ENCODE data around the gene LPAR2. TPM values are rescaled to one million over a fixed set of nuclear protein-coding genes. Genes with fewer than 3 reads are reported as not detected.
A peak's percentile ranks its signal among the peaks of the same experiment; 100 is the strongest.
"Not testable (repeated sequence)": the region's sequence is repeated elsewhere in the genome, so short reads cannot be mapped to it uniquely, and the experiment has no call there.

Gene LPAR2
- total RNA-seq (2014; rRNA removed; shearing (Covaris generic)) = 5.6 and 6.3 TPM in 2 replicates

DNA sequence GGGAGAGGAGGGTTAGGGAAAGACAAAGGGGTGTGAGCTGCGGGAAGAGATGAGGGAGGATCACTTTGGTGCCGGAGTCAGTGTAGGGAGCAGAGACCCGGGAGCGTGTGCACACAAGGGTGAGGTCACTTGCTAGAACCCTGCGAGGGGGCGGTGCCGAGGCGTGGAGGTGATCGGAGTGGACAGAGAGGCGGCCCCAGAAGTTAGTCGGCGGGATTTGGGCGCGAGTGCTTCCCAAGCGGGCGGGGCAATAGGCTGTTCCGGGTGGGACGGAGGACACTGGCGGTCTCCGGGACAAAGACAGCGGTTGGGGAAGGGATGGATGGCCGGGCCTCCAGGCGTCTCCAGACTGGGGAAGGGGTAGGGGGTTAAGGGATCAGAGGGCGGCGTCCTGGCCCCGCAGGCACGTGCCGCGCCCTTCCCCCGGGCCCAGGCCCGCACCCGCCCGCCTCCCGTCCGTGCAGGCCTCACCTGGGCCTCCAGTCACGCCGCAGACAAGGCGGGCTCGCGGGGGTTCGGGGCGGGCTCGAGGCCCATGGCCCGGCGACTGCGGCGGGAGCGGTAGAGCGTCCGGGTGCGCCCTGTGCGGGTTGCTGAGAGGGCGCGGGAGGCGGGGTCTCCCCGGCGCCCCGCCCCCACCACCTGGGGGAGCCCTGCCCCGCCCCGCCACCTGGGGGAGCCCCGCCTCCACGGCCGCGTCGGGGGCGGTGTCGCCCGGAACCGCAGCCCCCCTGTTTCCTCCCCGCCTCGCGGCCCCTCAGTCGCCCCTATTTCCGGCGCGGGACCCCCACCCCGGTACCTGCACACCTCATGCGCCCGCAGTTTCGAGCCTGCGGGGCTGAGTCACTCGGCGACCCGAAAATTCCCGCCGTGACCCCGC, at the start of gene LPAR2:
Gene LPAR2 (minus strand): TSS at position 600 of the 880 bp plus-strand sequence. CDS start 945 bp downstream, outside the sequence.
- in situ Hi-C loops (cut with HindIII; ENCODE audit: low sequenced_read_pairs) = no loop called here
- DNase-seq (ENCODE audit: low spot score) = no peak

DNA sequence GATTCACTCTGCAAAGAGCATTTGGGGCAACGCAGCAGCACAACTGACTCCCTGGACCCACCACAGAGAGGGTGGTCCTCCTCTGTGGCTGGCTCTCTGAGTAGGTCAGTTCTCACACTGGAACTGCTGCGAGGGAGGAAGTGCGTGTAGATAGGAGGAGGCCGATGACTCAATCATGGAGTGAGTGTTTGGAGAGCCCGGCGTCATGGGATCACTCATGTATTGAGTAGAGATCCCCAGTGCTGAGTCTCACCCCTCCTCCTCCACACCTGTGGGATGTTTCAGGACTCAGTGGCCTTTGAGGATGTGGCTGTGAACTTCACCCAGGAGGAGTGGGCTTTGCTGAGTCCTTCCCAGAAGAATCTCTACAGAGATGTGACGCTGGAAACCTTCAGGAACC, 49.6 kb upstream of the LPAR2 start:
- in situ Hi-C loops (cut with HindIII; ENCODE audit: low sequenced_read_pairs) = no loop called here
- DNase-seq (ENCODE audit: low spot score) = no peak

DNA sequence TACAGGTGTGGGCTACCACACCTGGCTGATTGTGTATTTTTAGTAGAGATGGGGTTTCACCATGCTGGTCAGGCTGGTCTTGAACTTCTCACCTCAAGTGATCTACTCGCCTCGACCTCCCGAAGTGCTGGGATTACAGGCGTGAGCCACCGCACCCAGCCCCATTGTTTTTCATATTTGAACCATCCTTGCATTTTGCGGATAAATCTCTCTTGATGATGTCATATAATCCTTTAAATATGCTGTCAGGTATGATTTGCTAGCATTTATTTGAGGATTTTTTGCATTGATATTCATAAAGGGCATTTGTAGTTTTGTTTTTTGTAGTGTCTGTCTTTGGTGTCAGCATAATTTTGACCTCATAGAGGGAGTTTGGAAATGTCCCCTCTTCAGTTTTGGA, 46.3 kb upstream of the LPAR2 start:
- DNase-seq (ENCODE audit: low spot score) = no peak
- in situ Hi-C loops (cut with HindIII; ENCODE audit: low sequenced_read_pairs) = no loop called here

DNA sequence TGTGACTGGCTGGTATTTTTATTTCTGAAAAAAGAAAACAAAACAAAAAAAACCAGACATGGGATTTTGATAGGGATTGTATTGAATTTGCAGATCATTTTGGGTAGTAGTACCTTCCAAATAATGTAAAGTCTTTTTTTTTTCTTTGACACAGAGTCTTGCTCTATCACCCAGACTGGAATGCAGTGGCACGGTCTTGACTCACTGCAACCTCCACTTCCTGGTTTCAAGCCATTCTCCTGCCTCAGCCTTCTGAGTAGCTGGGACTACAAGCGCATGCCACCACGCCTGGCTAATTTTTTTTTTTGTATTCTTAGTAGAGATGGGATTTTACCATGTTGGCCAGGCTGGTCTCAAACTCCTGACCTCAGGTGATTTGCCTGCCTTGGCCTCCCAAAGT, 44.8 kb upstream of the LPAR2 start:
- in situ Hi-C loops (cut with HindIII; ENCODE audit: low sequenced_read_pairs) = no loop called here
- DNase-seq (ENCODE audit: low spot score) = no peak

DNA sequence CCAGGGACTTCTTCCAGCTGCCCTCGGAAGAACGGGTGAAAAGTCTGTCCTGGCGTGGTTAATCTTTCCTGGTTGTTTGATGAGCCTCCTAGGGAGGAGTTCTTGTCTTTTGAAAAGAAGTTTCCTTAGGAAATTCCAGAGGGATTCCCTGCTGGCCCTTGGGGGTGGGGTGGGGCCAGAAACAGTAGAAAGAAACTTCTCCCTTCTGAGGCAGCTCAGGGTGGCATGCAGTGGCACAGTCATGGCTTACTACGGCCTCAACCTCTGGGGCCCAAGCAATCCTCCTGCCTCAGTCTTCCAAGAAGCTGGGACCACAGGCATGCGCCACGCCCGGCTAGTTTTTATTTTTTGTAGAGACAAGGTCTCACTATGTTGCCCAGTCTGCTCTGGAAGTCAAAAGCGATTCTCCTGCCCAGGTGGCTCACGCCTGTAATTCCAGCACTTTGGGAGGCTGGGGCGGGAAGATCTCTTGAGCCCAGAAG, 42.1 kb upstream of the LPAR2 start:
- in situ Hi-C loops (cut with HindIII; ENCODE audit: low sequenced_read_pairs) = no loop called here
- no peak for DNase-seq (ENCODE audit: low spot score)

DNA sequence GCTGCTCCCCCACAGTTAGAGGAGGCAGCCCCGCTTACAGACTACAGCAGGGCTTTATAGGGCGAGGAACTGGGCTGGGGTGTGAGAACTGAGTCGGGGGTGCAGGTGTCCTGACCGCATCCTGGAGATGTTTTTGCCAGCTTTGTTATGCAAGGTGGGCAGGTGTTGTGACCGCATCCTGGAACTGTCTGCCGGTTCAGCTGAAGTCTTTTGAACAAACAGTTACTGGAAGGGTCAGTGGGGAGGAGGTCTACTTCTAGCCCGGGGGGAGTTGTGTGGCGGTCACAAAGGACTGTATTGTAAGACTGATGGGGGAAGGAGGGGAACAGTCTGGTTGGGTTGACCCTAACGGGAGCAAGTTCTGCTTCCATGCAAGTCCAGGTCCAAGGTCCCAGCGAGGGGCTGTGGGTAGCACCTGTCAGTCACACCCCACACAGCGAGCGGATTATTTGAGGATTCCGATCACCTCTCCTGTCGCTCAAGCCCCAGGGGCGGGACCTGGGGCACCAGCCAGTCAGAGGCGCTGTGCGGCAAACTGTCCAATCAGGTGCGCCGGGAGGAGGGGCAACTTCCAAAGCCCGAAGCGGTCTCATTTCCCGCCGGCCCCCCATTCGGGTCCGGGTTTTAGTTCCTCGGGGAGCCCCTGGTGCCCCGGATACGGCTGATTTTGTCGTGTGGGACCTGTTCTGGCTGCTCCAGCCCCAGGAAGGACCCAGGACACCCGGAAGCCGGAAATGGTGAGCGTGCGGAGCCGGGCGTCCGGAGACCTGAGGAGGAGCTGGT, 40.4 kb upstream of the LPAR2 start, which contains the start of gene ZNF101:
Gene ZNF101 (plus strand): TSS at position 610 of the 783 bp plus-strand sequence. CDS start 125 bp downstream, at position 735.
- DNase-seq (ENCODE audit: low spot score) = peak; percentile 97
- in situ Hi-C loops (cut with HindIII; ENCODE audit: low sequenced_read_pairs) = no loop called here

DNA sequence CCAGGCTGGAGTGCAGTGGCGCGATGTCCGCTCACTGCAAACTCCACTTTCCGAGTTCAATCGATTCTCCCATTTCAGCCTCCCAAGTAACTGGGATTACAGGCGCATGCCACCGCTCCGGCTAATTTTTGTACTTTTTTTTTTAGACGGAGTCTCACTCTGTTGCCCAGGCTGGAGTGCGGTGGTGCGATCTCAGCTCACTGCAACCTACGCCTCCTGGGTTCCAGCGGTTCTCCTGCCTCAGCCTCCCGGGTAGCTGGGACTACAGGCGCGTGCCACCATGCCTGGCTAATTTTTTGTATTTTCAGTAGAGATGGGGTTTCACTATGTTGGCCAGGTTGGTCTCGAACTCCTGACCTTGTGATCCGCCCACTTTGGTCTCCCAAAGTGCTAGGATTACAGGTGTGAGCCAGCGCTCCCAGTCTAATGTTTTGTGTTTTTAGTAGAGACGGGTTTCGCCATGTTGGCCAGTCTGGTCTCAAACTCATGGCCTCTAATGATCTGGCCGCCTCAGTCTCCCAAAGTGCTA, 37.5 kb upstream of the LPAR2 start:
- DNase-seq (ENCODE audit: low spot score); in situ Hi-C loops (cut with HindIII; ENCODE audit: low sequenced_read_pairs): not testable (repeated sequence)

DNA sequence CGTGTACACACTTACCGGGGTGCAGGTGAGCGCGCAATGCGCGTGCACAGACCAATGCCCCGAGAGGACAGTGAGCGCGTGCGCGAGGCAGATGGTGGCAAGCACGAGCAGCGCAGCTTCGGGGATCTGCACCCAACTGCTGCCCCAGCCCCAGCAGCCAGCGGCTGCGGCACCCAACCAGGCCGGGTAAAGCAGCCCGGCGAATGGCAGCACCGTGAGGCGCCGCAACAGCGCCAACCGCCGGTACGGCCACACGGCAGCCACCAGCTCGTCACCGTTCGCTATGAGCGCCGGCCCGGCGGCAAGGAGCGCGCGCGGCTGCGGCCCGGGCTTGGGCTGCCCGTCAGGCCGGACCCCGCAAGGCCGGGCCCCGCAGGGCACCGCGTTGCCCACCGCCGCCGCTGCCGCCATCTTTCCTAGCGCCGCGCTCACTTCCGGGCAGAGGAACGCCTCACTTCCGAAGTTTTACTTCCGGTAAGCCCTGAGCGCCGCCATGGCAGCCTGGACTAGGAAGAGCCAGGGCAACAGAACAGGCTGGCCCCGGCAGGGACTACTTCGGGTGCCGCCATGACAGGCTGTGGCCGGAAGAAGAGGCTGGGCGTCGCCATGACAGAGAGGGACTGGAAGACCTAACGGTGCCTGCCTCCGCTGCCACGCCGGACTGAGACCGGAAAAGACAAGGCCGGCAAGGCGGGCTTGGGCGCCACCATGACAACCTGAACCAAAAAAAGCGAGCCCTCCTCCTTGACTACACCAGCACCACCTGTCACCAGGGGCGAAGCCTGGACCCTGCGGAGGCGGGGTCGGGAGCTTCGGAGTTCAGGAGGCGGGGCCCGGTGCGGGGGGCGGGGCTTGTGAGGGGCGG, 35.5 kb upstream of the LPAR2 start, which contains the start of gene ATP13A1:
Gene ATP13A1 (minus strand): TSS at position 421 of the 865 bp plus-strand sequence. CDS start 10 bp downstream, at position 411.
- in situ Hi-C loops (cut with HindIII; ENCODE audit: low sequenced_read_pairs) = no loop called here

DNA sequence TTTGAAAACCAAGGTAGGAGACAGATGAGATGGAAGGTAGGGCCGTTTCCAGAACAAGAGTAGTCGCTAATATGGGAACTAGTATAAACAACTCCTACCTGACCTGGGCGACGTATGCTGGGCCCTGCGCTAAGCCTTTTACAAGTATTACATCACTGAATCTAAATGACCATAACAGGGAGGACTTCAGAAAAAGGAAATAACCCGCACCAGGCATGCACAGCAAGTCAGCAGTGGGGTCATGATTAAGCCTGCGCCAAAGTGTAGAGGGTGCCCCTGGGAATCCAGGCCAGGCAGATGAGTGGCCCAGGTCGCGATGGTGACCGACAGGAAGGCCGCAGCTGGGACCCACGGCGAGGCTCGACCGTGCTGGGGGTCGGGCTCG, 34.8 kb upstream of the LPAR2 start:
- in situ Hi-C loops (cut with HindIII; ENCODE audit: low sequenced_read_pairs) = no loop called here
- no peak for DNase-seq (ENCODE audit: low spot score)

More for the DNA sequence above, 35.5 kb upstream of the LPAR2 start, which contains the start of gene ATP13A1:
- DNase-seq (ENCODE audit: low spot score) = peak; percentile 99

DNA sequence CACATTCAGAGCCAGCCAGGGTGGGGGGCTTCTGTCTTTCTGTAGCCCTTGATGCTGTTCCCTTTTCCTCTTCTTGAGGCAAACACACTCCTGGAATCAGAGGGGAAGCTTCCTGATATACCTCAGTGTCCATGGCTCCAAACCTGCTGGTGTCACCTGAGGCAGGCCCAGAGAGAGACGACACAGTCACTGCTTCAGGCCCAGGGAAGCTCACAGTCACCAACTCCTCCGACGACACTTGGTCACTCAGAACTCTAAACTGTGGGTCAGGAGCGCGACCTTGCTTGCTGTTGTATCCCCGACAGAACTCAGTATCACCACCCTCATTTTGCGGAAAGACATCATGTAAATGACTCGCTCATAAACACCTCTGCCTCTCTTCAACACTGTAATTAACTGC, 34.3 kb upstream of the LPAR2 start:
- in situ Hi-C loops (cut with HindIII; ENCODE audit: low sequenced_read_pairs) = no loop called here
- no peak for DNase-seq (ENCODE audit: low spot score)

DNA sequence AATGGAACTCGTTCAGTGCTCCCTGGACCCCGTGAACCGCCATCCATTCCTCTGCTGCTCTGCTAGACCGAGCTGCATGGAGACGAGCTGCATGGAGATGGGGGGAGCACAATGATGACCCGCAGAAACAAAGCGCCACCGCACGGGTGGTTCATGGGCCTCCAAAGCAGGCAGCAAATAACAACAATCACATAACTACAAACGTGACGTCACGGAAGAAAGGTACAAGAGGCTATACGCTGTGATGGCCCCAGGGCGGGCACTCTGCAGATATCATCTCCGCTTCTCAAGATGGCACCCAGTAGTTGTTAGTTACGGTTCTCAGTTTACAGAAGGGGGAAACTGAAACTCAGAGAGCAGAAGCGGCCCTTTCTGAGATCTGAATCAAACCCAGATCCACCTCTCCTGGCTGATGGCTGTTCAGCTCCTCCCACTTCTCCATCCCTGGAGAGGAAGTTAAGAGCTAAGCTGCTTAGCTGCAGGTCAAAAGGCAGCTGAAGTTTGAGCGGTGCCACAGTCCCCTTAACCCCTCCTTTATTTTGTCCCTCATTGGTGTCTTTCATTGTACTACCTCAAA, 33.7 kb upstream of the LPAR2 start:
- no peak for DNase-seq (ENCODE audit: low spot score)
- in situ Hi-C loops (cut with HindIII; ENCODE audit: low sequenced_read_pairs) = no loop called here

DNA sequence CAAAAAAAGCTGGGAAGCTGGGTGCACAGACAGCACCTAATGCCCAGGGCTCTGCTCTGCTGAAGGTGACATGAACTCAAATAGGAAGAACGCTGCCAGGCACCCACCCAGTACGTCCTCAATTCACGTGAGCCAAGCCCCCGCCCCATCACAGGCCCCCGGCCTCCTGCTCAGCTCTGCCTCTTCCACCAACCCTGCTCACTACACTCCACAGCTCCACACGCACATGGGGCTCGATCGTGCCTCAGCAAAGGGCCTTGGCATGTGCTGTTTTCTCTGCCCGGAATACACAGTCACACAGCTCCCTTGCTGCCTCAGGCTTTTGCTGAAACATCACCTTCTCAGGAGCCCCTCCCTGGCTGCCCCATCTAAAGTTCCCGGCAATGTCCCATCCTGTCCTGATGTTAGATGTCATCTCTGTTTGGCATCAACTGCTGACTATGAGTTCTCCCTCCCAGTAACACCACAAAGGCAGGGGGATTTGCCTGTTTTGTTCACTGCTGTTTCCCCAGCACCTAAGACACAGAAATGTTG, 33.2 kb upstream of the LPAR2 start:
- no peak for DNase-seq (ENCODE audit: low spot score)
- in situ Hi-C loops (cut with HindIII; ENCODE audit: low sequenced_read_pairs) = no loop called here

DNA sequence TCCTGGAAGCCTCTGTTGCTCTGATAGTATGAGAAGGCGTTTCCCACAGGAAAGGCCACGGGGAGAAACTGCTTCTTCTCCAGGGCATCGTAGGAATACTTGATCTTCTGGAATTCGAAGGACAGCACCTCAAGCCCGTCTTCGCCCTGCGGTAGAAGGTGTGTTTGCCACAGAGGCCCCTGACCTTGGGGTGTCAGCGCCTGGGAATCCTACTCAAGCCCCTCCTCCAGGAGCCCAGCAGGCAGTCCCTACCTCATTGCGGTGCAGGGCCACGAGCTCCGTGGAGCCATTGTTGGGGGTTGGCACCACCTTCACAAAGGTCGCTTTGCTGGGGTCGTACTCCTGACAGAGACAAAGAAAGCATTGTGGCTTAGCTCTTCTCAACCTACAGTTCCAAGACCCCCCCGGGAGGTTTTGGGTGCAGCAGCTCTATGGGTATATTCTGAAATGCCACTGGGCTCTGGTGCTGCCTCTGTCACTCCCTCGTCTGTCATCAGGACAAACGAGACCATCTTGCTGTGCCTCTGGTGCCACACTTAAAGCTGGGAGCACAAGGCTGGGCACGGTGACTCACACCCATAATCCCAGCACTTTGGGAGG, 31.7 kb upstream of the LPAR2 start:
- DNase-seq (ENCODE audit: low spot score) = no peak
- in situ Hi-C loops (cut with HindIII; ENCODE audit: low sequenced_read_pairs) = no loop called here

DNA sequence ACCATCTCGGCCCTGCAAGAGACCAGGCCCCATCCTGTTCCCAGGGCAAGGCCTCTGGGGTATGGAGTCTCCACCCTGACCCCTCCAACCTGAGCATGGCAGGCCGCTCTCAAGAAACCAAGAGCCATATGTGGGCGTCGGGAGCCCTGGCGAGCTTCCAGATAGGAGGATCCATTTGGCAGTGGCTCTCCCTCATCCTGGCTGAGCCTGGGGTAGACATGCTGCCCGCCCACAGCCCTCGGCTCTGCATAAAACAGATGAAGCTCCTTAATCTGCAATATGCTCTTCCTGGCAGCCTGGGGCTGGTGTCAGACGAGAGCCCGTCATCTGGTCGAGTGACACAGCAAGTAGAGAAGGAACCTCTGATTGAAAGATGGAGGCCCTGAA, 29.4 kb upstream of the LPAR2 start:
- DNase-seq (ENCODE audit: low spot score) = peak; percentile 90
- in situ Hi-C loops (cut with HindIII; ENCODE audit: low sequenced_read_pairs) = no loop called here

DNA sequence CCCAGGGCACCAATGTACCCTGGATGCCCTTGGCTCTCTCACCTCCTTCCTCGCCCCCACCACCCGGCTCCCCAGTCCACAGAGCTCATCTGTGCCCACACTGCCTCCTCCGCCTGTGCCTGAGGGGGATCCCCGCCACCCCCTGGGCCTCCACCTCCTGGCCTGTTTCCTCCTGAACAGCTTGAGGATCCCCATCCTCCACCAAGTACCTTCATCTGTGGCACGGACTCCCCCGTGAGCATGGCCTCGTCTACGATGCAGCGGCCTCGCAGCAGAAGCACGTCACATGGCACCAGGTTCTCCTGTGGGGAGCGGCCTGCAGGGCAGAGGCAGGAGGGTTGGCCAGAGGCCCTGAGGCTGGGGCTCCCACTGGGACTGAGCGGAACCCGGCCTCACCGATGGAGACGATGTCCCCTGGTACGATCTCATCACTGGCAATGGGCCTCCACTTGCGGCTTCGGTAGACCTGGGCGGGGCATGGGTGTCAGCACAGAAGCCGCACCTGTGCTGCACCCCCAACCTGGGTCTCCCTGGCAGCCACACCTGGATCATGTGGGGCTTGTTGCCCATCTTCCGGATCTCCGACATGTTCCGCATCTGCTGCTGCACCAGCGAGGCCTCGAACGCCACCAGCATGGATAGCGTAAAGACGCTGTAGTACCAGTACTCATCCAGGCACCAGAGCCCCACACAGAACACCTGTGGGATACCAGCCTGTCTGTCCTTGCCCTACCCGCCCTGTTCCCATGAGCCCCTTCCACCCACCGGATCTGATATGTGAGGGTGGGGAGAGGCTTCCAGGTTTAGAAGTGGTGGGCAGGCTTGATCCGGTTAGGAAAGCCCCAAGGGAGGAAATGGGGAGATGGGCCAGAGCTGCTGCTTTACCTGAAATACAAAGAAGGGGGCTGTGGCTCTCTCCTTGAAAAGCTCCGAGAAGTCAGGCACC, 28.7 kb upstream of the LPAR2 start:
- in situ Hi-C loops (cut with HindIII; ENCODE audit: low sequenced_read_pairs) = no loop called here
- DNase-seq (ENCODE audit: low spot score) = no peak

DNA sequence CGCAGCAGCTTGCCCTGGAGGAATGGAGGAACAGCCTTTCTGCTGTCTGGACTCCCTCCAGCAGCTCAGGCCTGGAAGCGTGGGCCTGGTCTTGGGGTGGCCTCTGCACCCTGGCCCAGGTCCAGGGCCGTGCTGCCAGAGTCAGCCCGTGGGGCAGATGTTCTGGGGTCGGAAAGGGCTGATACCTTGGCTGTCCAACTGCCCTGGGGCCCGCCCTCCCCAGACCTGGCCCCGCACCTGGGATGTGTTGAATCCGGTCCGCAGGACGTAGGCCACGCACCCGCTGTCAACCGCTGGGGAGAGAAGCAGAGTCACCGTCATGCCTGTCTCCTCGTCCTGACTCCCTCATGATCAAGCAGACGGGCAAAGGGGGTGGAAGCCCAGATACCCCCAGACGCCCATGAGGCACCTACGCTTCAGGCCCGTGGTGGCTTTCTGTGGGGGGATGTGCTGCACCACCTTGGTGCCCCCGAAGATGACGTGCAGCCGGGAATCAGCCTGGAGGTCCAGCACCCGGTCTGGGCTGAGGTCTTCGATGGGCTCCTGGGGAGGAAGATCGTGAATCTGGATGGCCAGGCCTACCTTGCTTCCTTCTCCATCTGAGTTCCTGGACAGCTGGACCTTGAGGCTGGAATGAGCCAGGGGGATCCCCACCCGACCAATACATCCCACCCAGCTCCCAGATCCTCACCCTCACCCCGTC, 27.8 kb upstream of the LPAR2 start:
- in situ Hi-C loops (cut with HindIII; ENCODE audit: low sequenced_read_pairs) = no loop called here
- DNase-seq (ENCODE audit: low spot score) = no peak

Data from G401 (cell line).